Measurements from ENCODE around the gene MYO6. TPM values are rescaled to one million over a fixed set of nuclear protein-coding genes. Genes with fewer than 3 reads are reported as not detected.

Gene MYO6
- total and polyA plus RNA-seq, 2 donors from 2014 or later = 32.0 to 114 TPM

DNA sequence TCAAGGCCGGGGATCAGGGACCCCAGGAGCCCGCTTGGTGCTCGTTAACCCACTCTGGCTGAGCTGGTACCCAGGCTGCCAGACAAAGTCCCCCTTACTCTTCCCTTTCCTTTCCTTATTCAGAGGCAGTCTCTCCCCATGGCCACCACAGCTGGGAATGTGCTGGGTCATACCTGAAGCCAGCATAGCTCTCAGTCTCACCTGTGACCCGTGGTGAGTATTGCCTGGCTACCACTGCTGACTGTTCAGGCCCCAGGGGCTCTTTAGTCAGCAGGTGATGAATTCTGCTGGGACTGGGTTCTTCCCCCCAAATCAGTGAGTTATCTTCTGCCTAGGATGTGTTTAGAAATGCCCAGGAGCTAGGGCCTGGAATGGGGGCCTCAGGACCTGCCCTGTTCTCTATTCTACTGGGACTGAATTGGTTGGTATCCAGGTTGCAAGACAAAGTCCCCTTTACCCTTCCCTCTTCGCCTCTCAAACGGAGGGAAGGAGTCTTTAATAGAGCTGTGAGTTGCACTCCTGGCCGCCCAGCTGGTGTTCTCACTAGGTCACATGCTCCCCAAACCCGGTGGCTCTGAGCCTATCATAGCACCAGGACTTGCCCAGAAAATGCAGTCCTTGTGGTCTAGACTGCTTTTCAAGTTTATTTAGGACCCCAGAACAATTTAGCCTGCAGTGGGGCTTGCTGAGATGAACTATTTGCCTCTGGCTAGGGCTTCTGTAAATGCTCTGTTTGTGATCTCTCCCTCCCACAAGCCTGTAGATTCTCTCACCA, 64.6 kb downstream of the MYO6 start:
- Histone ChIP-seq H3K4me3 (ENCODE audit: low read length in 3 of 3) (no peak overlapping the region), H3K4me1 (ENCODE audit: control insufficient read depth in 2 of 3, insufficient read depth in 2 of 3, low read depth in 1 of 3, low read length in 3 of 3) (peaks cover 0 to 5% (median 5%) of the 10 kb centered on the region in 3 donors), H3K9me3 (ENCODE audit: control insufficient read depth in 2 of 3, insufficient read depth in 1 of 3, low read length in 3 of 3) (no peaks in the 10 kb centered on the region), H3K36me3 (ENCODE audit: control insufficient read depth in 2 of 3, insufficient read depth in 3 of 3, low read length in 3 of 3) (no peaks in the 10 kb centered on the region), H3K27ac (ENCODE audit: low read depth in 2 of 2, low read length in 2 of 2) (no peak overlapping the region), H3K27me3 (ENCODE audit: control insufficient read depth, insufficient read depth, low read length) (no peaks in the 10 kb centered on the region), H3K9ac (ENCODE audit: low read length in 3 of 3) (no peak overlapping the region)
- DNase-seq = no peak
- FAIRE-seq = no peak
- intact Hi-C loops (cut with DNase I) = no loop called here
- TF ChIP-seq, protein P1, sequence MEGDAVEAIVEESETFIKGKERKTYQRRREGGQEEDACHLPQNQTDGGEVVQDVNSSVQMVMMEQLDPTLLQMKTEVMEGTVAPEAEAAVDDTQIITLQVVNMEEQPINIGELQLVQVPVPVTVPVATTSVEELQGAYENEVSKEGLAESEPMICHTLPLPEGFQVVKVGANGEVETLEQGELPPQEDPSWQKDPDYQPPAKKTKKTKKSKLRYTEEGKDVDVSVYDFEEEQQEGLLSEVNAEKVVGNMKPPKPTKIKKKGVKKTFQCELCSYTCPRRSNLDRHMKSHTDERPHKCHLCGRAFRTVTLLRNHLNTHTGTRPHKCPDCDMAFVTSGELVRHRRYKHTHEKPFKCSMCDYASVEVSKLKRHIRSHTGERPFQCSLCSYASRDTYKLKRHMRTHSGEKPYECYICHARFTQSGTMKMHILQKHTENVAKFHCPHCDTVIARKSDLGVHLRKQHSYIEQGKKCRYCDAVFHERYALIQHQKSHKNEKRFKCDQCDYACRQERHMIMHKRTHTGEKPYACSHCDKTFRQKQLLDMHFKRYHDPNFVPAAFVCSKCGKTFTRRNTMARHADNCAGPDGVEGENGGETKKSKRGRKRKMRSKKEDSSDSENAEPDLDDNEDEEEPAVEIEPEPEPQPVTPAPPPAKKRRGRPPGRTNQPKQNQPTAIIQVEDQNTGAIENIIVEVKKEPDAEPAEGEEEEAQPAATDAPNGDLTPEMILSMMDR (IDR thresholded peaks at IDR 0.05; ENCODE audit: borderline replicate concordance, extremely low read depth, insufficient read depth) = no peak

DNA sequence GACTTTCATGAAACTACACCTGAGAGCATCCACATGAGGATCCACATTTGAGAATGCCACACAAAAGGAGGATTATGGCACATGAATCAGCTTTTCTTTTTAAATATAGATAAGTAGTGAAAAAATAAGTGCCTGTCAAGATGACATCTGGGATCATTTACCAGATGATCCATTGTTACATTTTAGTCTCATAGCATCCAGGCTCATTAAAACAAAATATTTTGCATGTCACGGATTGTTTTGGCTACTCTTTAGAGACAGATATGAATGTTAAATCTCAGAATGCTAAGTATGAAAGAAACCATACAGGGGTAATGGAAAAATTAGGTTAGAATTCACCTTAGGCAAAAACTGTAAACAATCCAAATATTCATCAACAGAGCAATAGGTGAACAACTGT, 66.7 kb downstream of the MYO6 start:
- no peak overlapping the region for H3K4me3 ChIP-seq (ENCODE audit: low read length in 3 of 3)
- no peak overlapping the region for H3K9ac ChIP-seq (ENCODE audit: low read length in 3 of 3)
- no peak overlapping the region for H3K27ac ChIP-seq (ENCODE audit: low read depth in 2 of 2, low read length in 2 of 2)
- FAIRE-seq (no peak), DNase-seq (no peak)
- intact Hi-C loops (cut with DNase I) = no loop called here
- no peaks in the 10 kb centered on the region for H3K27me3 ChIP-seq (ENCODE audit: control insufficient read depth, insufficient read depth, low read length)
- no peaks in the 10 kb centered on the region for H3K9me3 ChIP-seq (ENCODE audit: control insufficient read depth in 2 of 3, insufficient read depth in 1 of 3, low read length in 3 of 3)
- H3K36me3 ChIP-seq (ENCODE audit: control insufficient read depth in 2 of 3, insufficient read depth in 3 of 3, low read length in 3 of 3) = peaks cover 0 to 4% (median 0%) of the 10 kb centered on the region in 3 donors
- TF ChIP-seq, protein P1 (IDR thresholded peaks at IDR 0.05; ENCODE audit: borderline replicate concordance, extremely low read depth, insufficient read depth) = no peak
- H3K4me1 ChIP-seq (ENCODE audit: control insufficient read depth in 2 of 3, insufficient read depth in 2 of 3, low read depth in 1 of 3, low read length in 3 of 3) = peaks cover 0 to 5% (median 0%) of the 10 kb centered on the region in 3 donors

DNA sequence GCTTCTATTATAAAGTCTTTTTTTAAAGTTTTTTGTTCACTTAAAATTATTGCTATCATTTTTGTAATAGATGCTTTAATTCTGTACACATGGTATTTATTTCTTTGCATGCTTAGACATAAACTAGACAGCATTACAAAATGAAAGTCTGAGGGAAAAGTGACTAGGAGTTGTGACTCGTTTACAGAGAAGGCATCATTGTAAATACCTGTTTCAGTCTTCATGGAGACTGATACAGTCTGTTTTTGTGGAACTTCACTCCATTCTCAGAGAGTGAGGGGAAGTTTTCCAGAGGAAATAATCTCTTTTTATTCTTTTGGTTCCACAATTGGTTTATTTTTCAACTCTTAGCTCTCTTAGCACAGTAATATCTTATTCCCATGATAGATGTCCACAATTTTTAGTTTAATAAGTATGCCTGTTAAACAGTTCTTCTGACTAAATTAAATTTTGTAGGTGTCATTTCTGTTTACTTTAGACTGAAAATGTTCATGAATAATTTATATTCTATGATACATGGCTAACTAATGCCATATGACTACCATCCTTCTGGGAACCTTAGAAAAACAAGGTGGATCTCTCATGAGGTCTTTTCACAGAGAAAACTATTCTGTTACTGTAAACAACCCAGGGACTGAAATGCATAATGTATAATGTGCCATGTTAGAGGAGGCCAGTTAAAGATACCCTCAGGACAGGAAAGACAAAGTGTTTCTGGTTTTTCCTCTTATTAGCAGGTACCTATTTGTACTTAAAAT, 69.2 kb downstream of the MYO6 start:
- peak; percentile 3 for FAIRE-seq
- H3K27ac ChIP-seq (ENCODE audit: low read depth in 2 of 2, low read length in 2 of 2) = no peak overlapping the region
- TF ChIP-seq, protein P1 (IDR thresholded peaks at IDR 0.05; ENCODE audit: borderline replicate concordance, extremely low read depth, insufficient read depth) = no peak

More for the DNA sequence above, 69.2 kb downstream of the MYO6 start:
- Histone ChIP-seq H3K9me3 (ENCODE audit: control insufficient read depth in 2 of 3, insufficient read depth in 1 of 3, low read length in 3 of 3) (no peaks in the 10 kb centered on the region), H3K27me3 (ENCODE audit: control insufficient read depth, insufficient read depth, low read length) (no peaks in the 10 kb centered on the region), H3K4me1 (ENCODE audit: control insufficient read depth in 2 of 3, insufficient read depth in 2 of 3, low read depth in 1 of 3, low read length in 3 of 3) (peaks cover 0 to 1% (median 0%) of the 10 kb centered on the region in 3 donors), H3K9ac (ENCODE audit: low read length in 3 of 3) (no peak overlapping the region), H3K36me3 (ENCODE audit: control insufficient read depth in 2 of 3, insufficient read depth in 3 of 3, low read length in 3 of 3) (peaks cover 0 to 4% (median 0%) of the 10 kb centered on the region in 3 donors), H3K4me3 (ENCODE audit: low read length in 3 of 3) (no peak overlapping the region)
- DNase-seq = no peak
- intact Hi-C loops (cut with DNase I) = no loop called here

Measured in kidney (tissue), 14 donors.